C1 segment of cervical spinal cord (tissue), 14 donors: Measurements from ENCODE around the gene RPA3.
"Not testable (repeated sequence)": the region's sequence is repeated elsewhere in the genome, so short reads cannot be mapped to it uniquely, and the experiment has no call there.

Source experiments
- DNase-seq, 14 donors: peaks; one replicate each; lab custom pipeline; 2025; lab: John Stamatoyannopoulos, UW

The RPA3 gene

DNA sequence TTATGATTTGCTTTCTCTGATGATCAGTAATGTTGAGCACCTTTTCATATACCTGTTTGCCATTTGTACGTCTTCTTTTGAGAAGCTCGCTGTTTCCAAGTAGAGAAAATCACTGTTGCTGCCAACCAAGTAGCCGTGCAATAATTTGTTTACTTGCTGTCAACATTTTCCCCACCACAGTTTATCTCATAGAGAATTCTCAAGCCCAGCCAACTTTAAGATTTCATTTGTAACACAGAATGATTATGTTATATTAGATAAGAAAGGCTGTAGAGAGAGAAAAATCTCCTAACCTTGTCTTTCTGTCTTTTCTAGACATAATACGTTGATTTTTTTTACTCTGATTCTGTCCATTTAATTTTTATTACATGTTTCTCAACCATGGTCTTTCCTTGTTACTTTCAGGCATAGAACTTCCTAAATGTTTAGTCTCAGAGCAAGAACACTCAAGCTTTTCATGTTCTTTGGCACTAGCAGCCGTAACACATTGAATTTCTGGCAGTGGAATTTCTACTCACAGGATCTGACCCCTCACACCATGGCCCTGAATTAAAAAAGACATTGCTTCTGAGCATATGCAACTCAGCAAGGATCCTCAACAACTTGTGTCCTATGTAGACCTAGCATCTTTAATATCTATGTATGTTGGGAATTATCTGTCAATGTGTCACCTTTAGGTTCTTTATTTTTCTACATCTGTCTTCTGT is 23.1 kb downstream of the RPA3 start:
- DNase-seq, result peak in 1 of 14 donors; percentile 8

DNA sequence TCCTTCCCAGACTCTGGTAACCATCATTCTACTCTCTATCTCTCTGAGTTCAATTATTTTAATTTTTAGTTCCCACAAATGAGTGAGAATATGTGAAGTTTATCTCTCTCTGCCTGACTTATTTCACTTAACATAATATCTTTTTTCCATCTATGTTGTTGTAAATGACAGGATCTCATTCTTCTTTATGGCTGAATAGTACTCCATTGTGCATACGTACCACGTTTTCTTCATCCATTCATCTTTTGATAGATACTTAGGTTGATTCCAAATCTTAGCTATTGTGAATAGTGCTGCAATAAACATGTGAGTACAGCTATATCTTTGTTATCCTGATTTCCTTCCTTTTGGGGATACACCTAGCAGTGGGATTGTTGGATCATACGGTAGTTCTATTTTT is 23.9 kb downstream of the RPA3 start:
- DNase-seq, result no peak

DNA sequence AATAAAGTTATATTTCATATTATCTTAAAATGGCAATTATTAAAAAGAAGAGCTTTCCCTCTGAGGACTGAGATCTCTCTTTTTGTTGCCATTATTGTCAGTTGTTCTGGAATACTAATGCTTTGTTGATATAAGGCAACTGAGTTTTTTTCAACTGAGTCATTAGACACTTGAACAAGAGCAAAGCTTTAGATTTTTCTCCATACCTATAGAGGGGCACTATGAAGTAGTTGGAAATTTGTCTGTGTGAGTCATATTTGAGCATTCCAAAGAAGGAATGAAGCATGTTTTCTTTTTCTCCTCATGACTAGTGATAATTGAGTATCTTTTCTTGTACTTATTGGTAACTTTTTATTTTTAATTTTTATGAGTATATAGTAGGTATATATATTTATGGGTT is 24.5 kb downstream of the RPA3 start:
- no peak for DNase-seq

DNA sequence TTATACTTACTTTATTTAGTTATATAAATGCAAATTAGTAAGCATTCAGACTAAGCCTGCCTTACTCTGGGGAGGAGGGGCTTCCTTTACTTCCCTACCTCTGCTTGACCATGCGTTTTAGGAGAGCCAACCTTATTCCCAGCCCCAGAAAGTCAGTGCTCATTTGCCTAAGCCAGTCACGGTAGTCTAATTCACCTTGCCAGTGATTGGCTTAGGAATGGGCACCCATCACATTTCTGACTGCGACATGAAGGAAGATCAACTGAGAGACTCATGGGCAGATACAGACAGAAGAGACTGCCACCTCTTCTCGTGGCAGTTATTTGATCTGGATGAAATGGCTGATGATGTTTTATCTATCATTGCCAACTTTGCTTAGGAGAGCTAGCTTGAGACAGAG is 29.5 kb downstream of the RPA3 start:
- no peak for DNase-seq

DNA sequence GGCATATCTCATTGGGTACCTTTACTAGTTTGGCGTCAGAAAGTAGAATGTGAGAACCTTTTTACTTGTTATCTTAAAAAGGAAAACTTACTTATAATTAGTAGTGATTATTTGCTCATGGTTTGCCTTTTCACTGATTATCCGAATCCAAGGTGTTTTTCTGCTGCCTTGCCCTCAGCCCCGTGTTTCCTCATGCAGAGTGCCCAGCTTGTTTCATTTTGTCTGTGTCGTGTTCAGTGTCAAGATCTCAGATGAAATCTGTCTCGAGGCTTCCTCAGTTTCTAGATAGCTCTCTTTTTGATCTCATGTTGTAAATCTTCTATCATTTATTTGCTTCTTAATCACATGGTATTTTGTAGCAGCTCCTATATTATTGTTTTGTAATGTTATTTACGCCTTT is 30.1 kb downstream of the RPA3 start:
- peak in 1 of 14 donors; percentile 18 for DNase-seq

DNA sequence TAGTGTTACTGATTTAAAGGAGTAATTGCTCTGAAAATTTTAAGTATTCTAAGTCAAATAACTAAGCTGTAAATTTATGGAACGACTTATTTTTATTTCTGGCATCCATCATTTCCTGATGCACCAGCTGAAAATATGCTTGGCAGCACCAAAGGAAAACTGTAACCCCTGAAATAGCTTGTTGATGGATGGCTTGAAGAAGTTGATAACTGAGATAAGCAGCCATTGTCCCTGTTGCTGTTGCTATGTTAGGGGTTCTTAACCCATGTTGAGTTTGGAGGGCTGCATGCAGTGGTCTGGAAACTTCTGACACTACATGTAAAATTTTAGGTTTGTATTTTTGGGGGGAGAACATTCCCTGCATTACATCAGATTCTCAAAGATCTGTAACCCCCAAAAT is 30.6 kb downstream of the RPA3 start:
- DNase-seq, result no peak

DNA sequence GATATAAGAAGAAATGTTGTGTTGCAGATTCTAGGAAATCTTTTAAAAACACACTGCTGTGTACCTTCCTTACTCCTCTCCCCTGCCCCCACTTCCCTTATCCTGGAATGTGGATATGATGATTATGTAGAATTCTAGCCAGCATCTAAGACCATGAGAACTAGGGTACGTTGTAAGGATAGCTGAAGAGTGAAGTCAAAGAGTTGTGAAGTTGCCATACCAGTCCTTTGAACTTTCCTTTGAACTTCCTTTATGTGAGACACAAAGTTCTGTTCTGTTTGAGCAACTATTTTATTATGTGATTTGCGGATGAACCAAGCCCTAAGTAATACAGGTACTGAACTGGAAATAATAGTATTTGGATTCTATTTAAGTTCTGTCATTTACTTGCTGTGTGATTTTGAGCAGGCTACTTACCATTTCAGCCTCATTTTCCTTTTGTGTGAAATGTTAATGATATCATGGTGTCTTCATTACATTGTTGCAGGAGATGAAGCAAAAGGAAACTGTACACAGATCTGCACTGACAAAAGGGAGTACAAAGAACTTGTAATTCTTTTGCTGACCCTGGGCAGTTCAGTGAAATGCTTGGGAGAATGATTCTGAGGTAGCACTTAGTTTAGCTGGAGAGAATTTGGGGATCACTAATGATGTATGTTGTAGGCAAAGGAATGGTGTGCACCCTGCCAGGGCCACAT is 31.4 kb downstream of the RPA3 start:
- DNase-seq, result no peak

DNA sequence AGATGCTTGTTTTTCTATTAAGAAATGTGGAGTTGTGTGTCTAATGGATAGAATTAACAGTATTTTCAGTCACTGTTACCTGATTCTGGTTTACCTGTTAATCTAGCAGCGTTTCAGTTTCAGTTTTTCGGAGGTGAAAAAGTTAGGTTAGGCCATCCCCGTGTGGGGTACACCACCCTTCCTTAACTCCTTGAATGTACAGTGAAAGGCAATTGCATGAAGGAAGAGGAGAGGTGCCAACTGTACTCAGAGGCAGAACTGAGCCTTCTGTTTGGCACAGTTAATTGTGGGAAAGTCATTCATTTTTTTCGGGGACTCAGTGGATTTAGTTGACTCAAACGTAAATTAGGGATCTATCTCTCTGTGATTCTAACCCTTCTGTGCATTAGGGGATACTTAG is 35.5 kb downstream of the RPA3 start:
- DNase-seq, result peak in 1 of 14 donors; percentile 21

DNA sequence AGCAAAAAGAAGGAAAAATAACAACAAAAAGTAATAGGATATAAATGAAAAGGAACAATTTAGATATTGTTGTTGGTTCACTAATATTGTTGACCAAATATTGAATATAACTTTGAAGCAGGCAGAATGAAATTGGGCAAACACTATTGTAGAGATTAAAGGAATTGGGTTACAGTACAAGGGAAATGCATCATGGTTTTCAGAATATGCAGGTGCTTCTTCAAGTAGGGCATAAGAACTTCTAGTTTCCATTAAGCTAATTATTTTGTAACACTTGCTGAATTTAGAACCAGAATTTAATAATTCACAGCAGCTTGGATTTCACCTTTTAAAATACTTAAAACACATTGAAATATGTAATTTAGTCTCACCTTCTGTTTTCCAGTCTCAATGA is 36.5 kb downstream of the RPA3 start:
- DNase-seq, result peak in 1 of 14 donors; percentile 61

DNA sequence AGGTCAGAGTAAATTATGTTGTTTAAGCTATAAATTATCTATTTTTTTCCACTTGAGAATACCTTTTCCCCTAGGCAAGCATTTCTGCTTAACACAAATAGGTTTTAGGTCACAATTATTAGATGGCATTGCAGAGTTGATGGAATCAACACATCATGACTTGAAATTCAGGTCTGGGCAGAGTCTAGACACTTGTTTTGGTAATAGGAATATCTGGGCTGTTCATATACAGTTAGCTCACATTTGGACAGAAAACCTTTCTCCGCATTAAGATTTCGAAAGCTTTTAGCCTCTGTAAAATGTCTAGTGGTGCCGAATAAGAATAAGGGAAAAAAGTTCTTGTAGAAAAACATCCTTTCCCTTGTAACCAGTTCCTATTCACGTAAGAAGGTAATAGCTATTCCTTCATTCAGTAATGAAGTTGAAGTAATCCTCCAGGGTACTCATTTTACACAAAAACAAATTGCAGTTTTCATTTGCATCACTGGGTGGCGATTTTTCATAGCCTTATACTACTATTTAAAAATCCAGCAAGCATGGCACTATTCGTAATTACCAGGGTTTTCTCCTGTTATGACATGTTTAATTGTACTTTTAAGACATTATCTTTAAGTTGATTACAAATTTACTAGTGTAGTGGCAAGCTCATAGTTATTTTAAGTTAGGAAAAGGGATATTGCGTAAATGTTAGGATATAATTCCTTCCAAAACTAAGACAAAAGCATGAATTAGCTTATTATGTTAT is 37.0 kb downstream of the RPA3 start:
- DNase-seq, result peak in 2 of 14 donors; percentile 40 to 73

DNA sequence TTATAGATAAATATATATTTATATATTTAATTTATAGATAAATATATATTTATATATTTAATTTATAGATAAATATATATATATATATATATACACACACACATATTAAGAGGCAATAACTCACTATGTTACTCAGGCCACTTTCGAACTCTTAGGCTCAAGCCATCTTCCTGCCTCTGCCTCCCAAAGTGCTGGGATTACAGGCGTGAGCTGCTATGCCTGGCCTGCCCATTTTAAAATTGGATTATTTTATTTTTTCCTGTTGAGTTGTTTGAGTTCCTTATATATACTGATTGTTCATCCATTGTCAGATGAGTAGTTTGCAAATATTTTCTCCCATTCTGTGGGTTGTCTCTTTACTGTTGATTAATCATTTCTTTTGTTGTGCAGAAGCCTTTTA is 38.8 kb downstream of the RPA3 start:
- not testable (repeated sequence) for DNase-seq

DNA sequence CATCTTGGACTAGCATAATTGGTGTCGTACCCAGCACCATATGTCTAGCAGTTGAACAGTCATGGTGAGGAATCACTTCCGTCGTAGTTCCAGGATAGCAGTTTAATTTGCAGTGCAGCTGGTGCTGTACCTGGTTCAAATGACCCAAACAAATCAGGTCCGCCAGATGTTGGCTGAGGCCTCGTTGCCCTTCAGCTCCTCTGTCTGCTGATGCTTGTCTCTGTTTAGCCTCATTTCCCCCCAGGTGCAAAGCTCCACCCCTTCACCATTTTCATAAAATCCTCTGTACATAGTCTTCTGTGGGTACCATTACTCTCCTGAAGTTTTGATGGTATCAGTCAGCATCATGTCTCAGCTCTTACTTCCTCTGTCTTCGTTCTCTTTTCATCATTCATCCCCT is 42.7 kb downstream of the RPA3 start:
- DNase-seq, result no peak

DNA sequence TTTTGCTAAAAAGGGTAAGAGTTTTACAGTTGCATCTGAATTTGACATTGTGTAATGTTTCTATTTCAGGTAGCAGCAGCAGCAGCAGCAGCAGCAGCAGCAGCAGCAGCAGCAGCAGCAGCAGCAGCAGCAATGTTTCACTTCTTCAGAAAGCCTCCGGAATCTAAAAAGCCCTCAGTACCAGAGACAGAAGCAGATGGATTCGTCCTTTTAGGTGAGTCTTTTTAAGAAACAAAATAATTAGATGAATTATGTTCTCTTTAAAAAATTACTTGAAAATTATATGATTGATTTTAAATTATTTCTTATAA is 45.2 kb downstream of the RPA3 start:
- no peak for DNase-seq

DNA sequence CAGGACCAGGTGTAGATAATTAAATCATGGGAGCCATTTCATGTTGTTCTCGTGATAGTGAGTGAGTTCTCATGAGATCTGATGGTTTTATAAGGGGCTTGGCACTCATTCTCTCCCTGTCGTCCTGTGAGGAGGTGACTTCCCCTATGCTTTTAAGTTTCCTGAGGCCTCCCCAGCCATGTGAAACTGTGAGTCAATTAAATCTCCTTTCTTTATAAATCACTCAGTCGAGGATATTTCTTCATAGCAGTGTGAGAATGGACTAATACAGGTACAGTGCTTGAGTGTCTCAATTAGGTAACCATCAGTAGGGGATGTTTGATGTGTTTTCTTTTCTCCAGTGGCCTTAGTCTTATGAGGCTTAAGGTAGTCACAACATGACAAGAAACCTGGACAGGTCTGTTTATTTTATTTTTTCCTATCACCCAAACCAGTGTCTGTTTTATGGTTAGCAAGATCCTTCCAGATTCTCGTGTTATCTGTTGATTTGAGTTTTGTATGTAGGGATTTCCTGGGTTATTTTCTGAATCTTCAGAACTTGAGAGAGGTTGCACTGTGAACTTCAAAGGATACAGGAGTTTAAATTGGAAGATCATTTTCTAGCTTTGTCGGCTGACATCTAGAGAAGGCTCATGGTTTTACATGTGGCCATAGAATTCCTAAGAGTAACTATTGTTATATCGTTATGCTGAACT is 45.7 kb downstream of the RPA3 start:
- DNase-seq, result no peak

DNA sequence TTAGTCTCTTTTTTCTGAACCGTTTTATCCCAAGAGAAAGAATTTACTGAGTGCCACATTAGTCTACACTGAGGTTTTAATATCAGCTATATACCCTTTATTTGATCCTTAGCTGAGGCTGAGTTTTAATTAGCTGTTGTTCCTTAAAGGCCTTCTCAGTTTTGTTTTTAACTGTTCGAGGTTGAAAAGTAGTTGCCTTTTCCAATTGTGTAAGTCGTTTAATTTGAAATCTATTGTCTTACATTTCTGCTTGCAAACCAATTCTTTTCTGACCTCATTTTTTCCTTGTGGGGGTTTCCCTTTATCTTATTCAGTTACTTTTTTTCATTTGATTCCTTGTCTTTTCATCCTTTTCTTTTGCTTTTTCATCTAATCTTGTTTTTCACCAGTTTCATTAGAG is 47.0 kb downstream of the RPA3 start:
- DNase-seq, result no peak

DNA sequence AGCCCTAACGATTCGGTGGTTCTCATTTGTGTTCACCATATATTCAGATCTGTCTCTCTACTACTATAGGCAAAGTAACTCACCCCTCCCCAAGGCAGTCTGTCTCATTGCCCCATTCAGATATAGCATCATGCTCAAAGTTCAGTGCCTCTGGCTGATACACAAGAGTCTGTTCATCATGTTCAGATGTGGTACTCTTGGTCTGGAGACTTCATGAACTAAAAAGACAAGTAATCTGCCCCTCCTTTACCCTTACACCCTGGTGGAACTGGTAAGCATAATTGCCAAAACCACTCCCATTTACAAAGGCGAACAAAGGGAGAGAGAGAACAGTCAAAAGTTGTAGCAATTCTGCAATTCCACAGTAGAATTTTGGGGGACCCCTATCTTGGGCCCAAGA is 47.9 kb downstream of the RPA3 start:
- no peak for DNase-seq

DNA sequence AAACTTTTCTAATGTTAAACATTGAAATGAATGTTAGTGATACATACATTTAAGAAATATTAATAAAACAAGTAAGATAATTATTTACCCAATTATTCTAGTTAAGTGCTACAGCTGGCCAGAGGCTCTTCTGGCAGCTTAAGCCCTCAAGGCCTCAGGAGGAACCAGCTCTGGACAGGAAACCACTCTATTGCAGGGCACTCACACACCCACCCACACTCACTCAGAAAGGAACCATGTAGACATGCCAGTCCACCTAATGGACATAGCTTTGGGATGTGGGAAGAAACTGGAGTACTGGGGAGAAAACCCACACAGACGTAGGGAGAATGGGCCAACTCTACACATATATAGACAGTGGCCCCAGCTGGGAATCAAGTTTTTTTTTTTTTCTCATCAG is 49.7 kb downstream of the RPA3 start:
- DNase-seq, result no peak

DNA sequence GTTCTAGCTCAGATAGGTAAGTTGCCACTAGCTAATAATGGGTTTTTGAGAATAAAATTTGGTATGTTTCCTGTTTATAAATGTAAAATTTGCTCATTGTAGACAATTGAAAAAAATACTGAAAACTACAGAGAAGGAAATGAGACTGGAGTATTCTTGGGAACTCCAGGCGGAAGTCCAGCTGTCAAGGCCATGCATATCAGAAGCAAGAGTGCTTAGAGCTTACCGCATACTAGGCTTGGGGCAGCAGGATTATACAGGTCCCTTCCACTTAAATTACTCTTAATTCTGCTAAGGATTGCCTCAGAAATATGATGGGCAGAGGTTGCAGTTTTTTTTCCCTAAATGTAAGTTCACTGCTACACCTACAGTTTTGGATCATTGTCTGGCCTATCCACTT is 51.2 kb downstream of the RPA3 start:
- no peak for DNase-seq

DNA sequence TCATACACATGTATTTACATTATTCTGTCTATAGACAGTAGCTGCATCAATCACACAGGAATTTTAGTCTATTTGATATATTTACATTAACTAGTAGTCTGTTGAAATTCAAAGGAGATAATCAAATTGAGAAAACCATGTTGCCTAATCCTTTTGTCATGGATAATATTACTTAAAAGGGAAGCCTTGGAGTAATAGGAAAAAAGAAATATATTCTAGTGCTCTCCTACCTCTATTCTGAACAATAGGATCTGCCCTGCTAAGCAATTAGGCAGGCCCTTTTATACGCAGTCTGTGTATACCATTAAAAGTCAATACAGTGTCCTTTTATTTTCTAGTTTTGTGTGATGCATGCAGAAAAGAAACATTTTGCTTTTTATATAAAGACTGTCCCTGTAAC is 53.4 kb downstream of the RPA3 start:
- DNase-seq, result no peak

DNA sequence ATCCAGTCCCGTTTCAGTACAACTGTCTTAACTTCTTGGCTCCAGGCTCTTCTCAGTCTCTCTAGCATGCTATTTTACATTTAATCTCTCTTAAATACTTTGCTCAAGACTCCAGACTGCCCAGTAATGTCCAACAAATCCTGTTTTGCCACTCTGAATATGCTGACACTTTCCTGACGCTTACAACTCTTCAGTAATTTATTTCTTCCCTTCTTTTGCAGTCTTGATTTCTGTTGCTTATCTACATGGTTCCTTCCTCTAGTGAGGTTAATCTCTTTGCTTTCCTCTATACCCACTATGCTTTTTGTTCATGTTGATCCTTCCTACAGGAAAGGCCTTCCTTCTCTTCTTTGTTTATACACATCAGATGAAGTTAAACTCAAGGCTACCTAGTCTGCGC is 54.1 kb downstream of the RPA3 start:
- DNase-seq, result no peak

DNA sequence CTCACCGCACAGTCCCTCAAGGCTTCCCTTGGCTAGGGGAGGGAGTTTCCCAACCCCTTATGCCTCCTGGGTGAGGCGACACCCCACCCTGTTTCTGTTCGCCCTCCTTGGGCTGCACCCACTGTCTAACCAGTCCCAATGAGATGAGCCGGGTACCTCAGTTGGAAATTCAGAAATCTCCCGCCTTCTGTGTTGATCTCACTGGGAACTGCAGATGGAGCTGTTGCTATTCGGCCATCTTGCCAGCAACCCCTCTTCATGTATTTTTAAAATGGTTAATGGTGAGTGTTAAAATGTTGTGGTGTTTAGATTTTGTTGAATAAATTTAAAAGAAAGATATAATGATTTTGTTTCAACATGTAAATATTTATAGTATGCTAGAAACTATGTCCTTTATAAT is 55.9 kb downstream of the RPA3 start:
- DNase-seq, result no peak

DNA sequence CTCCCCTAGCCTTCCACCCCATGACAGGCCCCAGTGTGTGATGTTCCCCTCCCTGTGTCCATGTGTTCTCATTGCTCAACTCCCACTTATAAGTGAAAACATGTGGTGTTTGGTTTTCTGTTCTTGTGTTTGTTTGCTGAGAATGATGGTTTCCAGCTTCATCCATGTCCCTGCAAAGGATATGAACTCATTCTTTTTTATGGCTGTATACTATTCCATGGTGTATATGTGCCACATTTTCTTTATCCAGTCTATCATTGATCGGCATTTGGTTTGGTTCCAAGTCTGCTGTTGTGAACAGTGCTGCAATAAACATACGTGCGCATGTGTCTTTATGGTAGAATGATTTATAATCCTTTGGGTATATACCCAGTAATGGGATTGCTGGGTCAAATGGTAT is 61.9 kb downstream of the RPA3 start:
- not testable (repeated sequence) for DNase-seq
